GM23248 (cell line): ENCODE data around the gene SP2. TPM values are rescaled to one million over a fixed set of nuclear protein-coding genes. Genes with fewer than 3 reads are reported as not detected.
"Not testable (repeated sequence)": the region's sequence is repeated elsewhere in the genome, so short reads cannot be mapped to it uniquely, and the experiment has no call there.

Experiments used
- DNase-seq: peaks from one replicate; pipeline ENCODE4 v3.0.0-alpha.2; 2015
- H2AFZ ChIP-seq: fragments of 200-600 bp; sonication (generic); 2 replicates; pipeline ENCODE4 v1.6.1; 2016; ENCODE audit warnings: antibody characterized with exemption
- H3F3A ChIP-seq: fragments of 200-600 bp; sonication (generic); 2 replicates; pipeline ENCODE4 v1.6.1; 2016; ENCODE audit warnings: mild to moderate bottlenecking, antibody characterized with exemption, mixed run types; ENCODE audit not compliant: insufficient read depth
- H3K27ac ChIP-seq: fragments of 200-600 bp; sonication (generic); 2 replicates; pipeline ENCODE4 v1.5.1; 2016; ENCODE audit warnings: mild to moderate bottlenecking
- H3K27me3 ChIP-seq: fragments of 200-600 bp; sonication (generic); replicated peaks from 2 replicates; pipeline ENCODE4 v1.6.1; 2016; ENCODE audit warnings: mild to moderate bottlenecking; ENCODE audit not compliant: insufficient read depth
- H3K36me3 ChIP-seq: fragments of 200-600 bp; sonication (generic); 2 replicates; pipeline ENCODE4 v1.6.1; 2016; ENCODE audit warnings: low read depth, mild to moderate bottlenecking
- H3K4me1 ChIP-seq: fragments of 200-600 bp; sonication (generic); 2 replicates; pipeline ENCODE4 v1.6.1; 2016; ENCODE audit warnings: mild to moderate bottlenecking; ENCODE audit not compliant: insufficient read depth
- H3K4me2 ChIP-seq: fragments of 200-600 bp; sonication (generic); one replicate; pipeline ENCODE4 v1.6.1; 2016; ENCODE audit warnings: mild to moderate bottlenecking; ENCODE audit not compliant: unreplicated experiment
- H3K4me3 ChIP-seq: fragments of 200-600 bp; sonication (generic); 2 replicates; pipeline ENCODE4 v1.5.1; 2016; ENCODE audit warnings: mild to moderate bottlenecking
- H3K79me2 ChIP-seq: fragments of 200-600 bp; sonication (generic); 2 replicates; pipeline ENCODE4 v1.6.1; 2016; ENCODE audit warnings: mild to moderate bottlenecking; ENCODE audit not compliant: insufficient read depth
- H3K9ac ChIP-seq: fragments of 200-600 bp; sonication (generic); 2 replicates; pipeline ENCODE4 v1.6.1; 2016; ENCODE audit warnings: mild to moderate bottlenecking
- H3K9me2 ChIP-seq: fragments of 200-600 bp; sonication (generic); 2 replicates; pipeline ENCODE4 v1.6.1; 2016; ENCODE audit warnings: mixed run types, mild to moderate bottlenecking, moderate library complexity; ENCODE audit not compliant: insufficient read depth
- H3K9me3 ChIP-seq: fragments of 200-600 bp; sonication (generic); one replicate; pipeline ENCODE4 v1.6.1; 2017; ENCODE audit warnings: low read depth
- H4K20me1 ChIP-seq: fragments of 200-600 bp; sonication (generic); 2 replicates; pipeline ENCODE4 v1.6.0; 2016; ENCODE audit not compliant: insufficient read depth
- EZH2 ChIP-seq: fragments of 200-600 bp; sonication (generic); IDR thresholded peaks from 2 replicates; pipeline ENCODE4 v1.6.1; 2018; ENCODE audit warnings: antibody characterized with exemption, mild to moderate bottlenecking; ENCODE audit not compliant: insufficient read depth, poor library complexity, severe bottlenecking
- EZH2phosphoT487 ChIP-seq: fragments of 200-600 bp; sonication (generic); IDR thresholded peaks from 2 replicates; pipeline ENCODE4 v1.6.1; 2018; ENCODE audit warnings: antibody characterized with exemption, moderate library complexity, mild to moderate bottlenecking, low read depth; ENCODE audit not compliant: insufficient read depth
- WGBS, 2 experiments: methylation state at CpG; one replicate each; pipeline ENCODE4 v1.1.6; 2015 to 2017; ENCODE audit warnings: low lambda C conversion rate in 2 of 2, low coverage in 1 of 2; ENCODE audit errors: missing lambda C conversion rate in 2 of 2; 5-methylcytosine and 5-hydroxymethylcytosine counted together
- in situ Hi-C: fragments of 300-500 bp; cut with MboI; formaldehyde crosslinking; loops from 2 replicates; pipeline ENCODE4 v1.15.0; 2020
- polyA plus RNA-seq: library from polyadenylated mRNA; unstranded; fragments of >200 nt; fragmentation: Nextera tagmentation; extraction: Ambion mirVana; gene quantifications from 2 replicates; pipeline ENCODE4 v1.2.1, GENCODE V29; 2016
- total RNA-seq: library from RNA; depleted of rRNA; stranded (reverse); fragments of >200 nt; shearing (Covaris generic); gene quantifications from 2 replicates; pipeline ENCODE4 v1.2.3, GENCODE V29; 2014

The SP2 gene
- total and polyA plus RNA-seq, 2 experiments from 2014 or later, result 3.2 to 14.2 TPM

GRCh38 chr17:47929218-47930000 is 33.4 kb downstream of the SP2 start:
- no peaks in the 10 kb centered on the region for H3K9me2 ChIP-seq
- no peak overlapping the region for H3K4me3 ChIP-seq
- H3K9ac ChIP-seq, result no peak overlapping the region
- no peaks in the 10 kb centered on the region for H3K4me1 ChIP-seq
- H3K9me3 ChIP-seq, result no peaks in the 10 kb centered on the region
- no peak for DNase-seq
- no peak overlapping the region for H3K27ac ChIP-seq
- 67 to 70% methylated on average over 10 of the region's 10 CpGs for WGBS, 2 experiments
- H3K36me3 ChIP-seq, result peaks cover 9% of the 10 kb centered on the region; the same call in 1 of the 2 replicates
- TF ChIP-seq EZH2phosphoT487, result no peak
- no peak for TF ChIP-seq EZH2
- no peaks in the 10 kb centered on the region for H3F3A ChIP-seq
- no peaks in the 10 kb centered on the region for H4K20me1 ChIP-seq
- no peaks in the 10 kb centered on the region for H3K27me3 ChIP-seq
- no peak overlapping the region for H3K4me2 ChIP-seq
- H3K79me2 ChIP-seq, result no peaks in the 10 kb centered on the region
- in situ Hi-C loops, result no loop called here
- no peak overlapping the region for H2AFZ ChIP-seq

GRCh38 chr17:47931848-47932247 is 35.8 kb downstream of the SP2 start:
- H3K9me2 ChIP-seq, result no peaks in the 10 kb centered on the region
- H3F3A ChIP-seq, result no peaks in the 10 kb centered on the region
- H3K79me2 ChIP-seq, result no peaks in the 10 kb centered on the region
- in situ Hi-C loops, result no loop called here
- no peak overlapping the region for H3K4me3 ChIP-seq
- TF ChIP-seq EZH2 (no peak), EZH2phosphoT487 (no peak)
- WGBS, 2 experiments, result 75 to 78% methylated on average over 4 of the region's 4 CpGs
- DNase-seq, result no peak
- no peaks in the 10 kb centered on the region for H3K27me3 ChIP-seq
- H3K27ac ChIP-seq, result no peak overlapping the region
- H3K4me1 ChIP-seq, result peaks cover 7% of the 10 kb centered on the region
- H2AFZ ChIP-seq, result no peak overlapping the region
- H3K9ac ChIP-seq, result no peak overlapping the region
- peaks cover 4% of the 10 kb centered on the region; the same call in 1 of the 2 replicates for H3K36me3 ChIP-seq
- no peaks in the 10 kb centered on the region for H4K20me1 ChIP-seq
- H3K9me3 ChIP-seq, result no peaks in the 10 kb centered on the region
- H3K4me2 ChIP-seq, result no peak overlapping the region

- Histone ChIP-seq H3K4me2 (no peak overlapping the region), H3K9ac (no peak overlapping the region), H3K9me3 (no peaks in the 10 kb centered on the region), H3K36me3 (no peaks in the 10 kb centered on the region), H3K4me1 (peaks cover 7% of the 10 kb centered on the region), H3F3A (no peaks in the 10 kb centered on the region), H2AFZ (no peak overlapping the region), H3K27ac (no peak overlapping the region), H3K79me2 (no peaks in the 10 kb centered on the region), H3K9me2 (no peaks in the 10 kb centered on the region), H4K20me1 (no peaks in the 10 kb centered on the region), H3K27me3 (no peaks in the 10 kb centered on the region), H3K4me3 (no peak overlapping the region)
- in situ Hi-C loops, result no loop called here
- TF ChIP-seq EZH2phosphoT487, result no peak
- no peak for TF ChIP-seq EZH2
- DNase-seq, result peak; percentile 11
- WGBS, 2 experiments, result 35 to 54% methylated on average over 1 of the region's 1 CpG
Observed at GRCh38 chr17:47934856-47935255, 38.8 kb downstream of the SP2 start.

GRCh38 chr17:47935468-47935867 is 39.4 kb downstream of the SP2 start:
- H3K9me3 ChIP-seq, H3K4me2 ChIP-seq, in situ Hi-C loops, H3K9ac ChIP-seq, H3K4me1 ChIP-seq, H2AFZ ChIP-seq, H4K20me1 ChIP-seq, H3K9me2 ChIP-seq, DNase-seq, H3K79me2 ChIP-seq, H3K36me3 ChIP-seq, H3K4me3 ChIP-seq, H3F3A ChIP-seq, H3K27me3 ChIP-seq, H3K27ac ChIP-seq: not testable (repeated sequence)
- 91 to 92% methylated on average over 3 of the region's 3 CpGs for WGBS, 2 experiments

- Histone ChIP-seq H3K4me3 (no peak overlapping the region), H3K4me2 (no peak overlapping the region), H3K9me2 (no peaks in the 10 kb centered on the region), H3K27ac (no peak overlapping the region), H4K20me1 (no peaks in the 10 kb centered on the region), H3K9ac (no peak overlapping the region), H3F3A (no peaks in the 10 kb centered on the region), H3K27me3 (no peaks in the 10 kb centered on the region), H2AFZ (no peak overlapping the region), H3K36me3 (no peaks in the 10 kb centered on the region), H3K9me3 (no peaks in the 10 kb centered on the region), H3K4me1 (peaks cover 10% of the 10 kb centered on the region), H3K79me2 (no peaks in the 10 kb centered on the region)
- DNase-seq, result peak; percentile 59
- in situ Hi-C loops, result no loop called here
- WGBS, 2 experiments, result 67 to 71% methylated on average over 5 of the region's 5 CpGs
- no peak for TF ChIP-seq EZH2
- TF ChIP-seq EZH2phosphoT487, result no peak
Observed at GRCh38 chr17:47935961-47936360, 39.9 kb downstream of the SP2 start.
